GM12878 (cell line): ENCODE measurements around the gene CFB. TPM values are rescaled to one million over a fixed set of nuclear protein-coding genes. Genes with fewer than 3 reads are reported as not detected.
A peak's percentile ranks its signal among the peaks of the same experiment; 100 is the strongest.

Experiments
- ASH2L ChIP-seq: fragments of 300-600, 200-600 bp; sonication (generic); IDR thresholded peaks from 2 replicates; pipeline ENCODE4 v1.6.1; 2017; ENCODE audit warnings: low read depth, mild to moderate bottlenecking, borderline replicate concordance
- BACH1 ChIP-seq: fragments of 450-650 bp; IDR thresholded peaks from 2 replicates; pipeline ENCODE4 v1.6.1; 2017; ENCODE audit warnings: mild to moderate bottlenecking, borderline replicate concordance
- CBX5 ChIP-seq: sonication (generic); IDR thresholded peaks from 2 replicates; pipeline ENCODE4 v1.6.1; 2016; ENCODE audit warnings: low read depth, moderate library complexity, mild to moderate bottlenecking, inconsistent platforms
- CHD1 ChIP-seq: IDR thresholded peaks from 2 replicates; pipeline ENCODE4 v1.6.1; 2012; ENCODE audit warnings: low read depth, low read length, improper control_type of control experiment
- GATAD2B ChIP-seq: fragments of 450-650 bp; conservative IDR thresholded peaks from 2 replicates; pipeline ENCODE4 v1.6.1; 2017; ENCODE audit warnings: low read depth, mild to moderate bottlenecking, moderate library complexity
- HDAC6 ChIP-seq: fragments of 200-600 bp; sonication (generic); IDR thresholded peaks from one replicate; pipeline ENCODE4 v1.8.0; 2017; ENCODE audit warnings: antibody characterized with exemption; ENCODE audit not compliant: unreplicated experiment
- LARP7 ChIP-seq: fragments of 450-650 bp; IDR thresholded peaks from 2 replicates; pipeline ENCODE4 v1.6.1; 2017; ENCODE audit warnings: mild to moderate bottlenecking
- MXI1 ChIP-seq: fragments of 150-350 bp; IDR thresholded peaks from 2 replicates; pipeline ENCODE4 v1.6.1; 2011; ENCODE audit warnings: low read depth, mild to moderate bottlenecking, inconsistent platforms, low read length, improper control_type of control experiment
- MYC ChIP-seq: IDR thresholded peaks from 2 replicates; pipeline ENCODE4 v1.6.1; 2011; ENCODE audit warnings: mild to moderate bottlenecking, low read length, moderate library complexity, inconsistent platforms; ENCODE audit not compliant: insufficient read depth, insufficient replicate concordance, insufficient read length, severe bottlenecking
- NBN ChIP-seq: fragments of 450-650 bp; IDR thresholded peaks from 2 replicates; pipeline ENCODE4 v1.6.1; 2016
- PML ChIP-seq: IDR thresholded peaks from 2 replicates; pipeline ENCODE4 v1.6.1; 2012; ENCODE audit warnings: low read length, inconsistent platforms
- POLR2AphosphoS2 ChIP-seq: IDR thresholded peaks from 2 replicates; pipeline ENCODE4 v1.6.1; 2011; ENCODE audit warnings: low read depth, mild to moderate bottlenecking, low read length, improper control_type of control experiment, moderate library complexity
- POU2F2 ChIP-seq: IDR thresholded peaks from 3 replicates; pipeline ENCODE4 v1.6.1; 2011; ENCODE audit warnings: low read depth, mild to moderate bottlenecking, low read length, borderline replicate concordance
- SMAD1 ChIP-seq: fragments of 450-650 bp; IDR thresholded peaks from 2 replicates; pipeline ENCODE4 v1.6.1; 2018; ENCODE audit warnings: mild to moderate bottlenecking, low read depth; ENCODE audit not compliant: partially characterized antibody
- ZNF384 ChIP-seq: IDR thresholded peaks from 2 replicates; pipeline ENCODE4 v1.6.1; 2012; ENCODE audit warnings: low read depth, mild to moderate bottlenecking, low read length, improper control_type of control experiment, borderline replicate concordance
- ZZZ3 ChIP-seq: IDR thresholded peaks from 2 replicates; pipeline ENCODE4 v1.6.1; 2011; ENCODE audit warnings: low read depth; ENCODE audit not compliant: control insufficient read depth, insufficient read length
- polyA plus RNA-seq, 11 experiments: library from polyadenylated mRNA; depleted of rRNA in 4 of 11; unstranded in 6 of 11; stranded (reverse) in 5 of 11; fragments of >200 nt; fragmentation: Nextera tagmentation in 4 of 11; fragmentation: Illumina TruSeq in 1 of 11; extraction: Ambion mirVana in 4 of 11; extraction: Trizol in 1 of 11; gene quantifications; 1 replicate in 1 of 11; 2 replicates in 10 of 11; pipeline versions ENCODE4 v1.2.1 to v1.2.3, GENCODE V29; 2011 to 2016; ENCODE audit warnings: inconsistent platforms in 2 of 11, missing spikeins in 2 of 11, low read depth in 1 of 11
- total RNA-seq, 4 experiments: library from RNA; depleted of rRNA in 3 of 4; stranded (reverse); fragments of >200 nt in 3 of 4; fragmentation: Illumina TruSeq in 1 of 4; extraction: Trizol in 1 of 4; gene quantifications; 2 replicates each; pipeline versions ENCODE4 v1.2.1 to v1.2.3, GENCODE V29; 2013 to 2021
- TF ChIP-seq, protein P1 (sequence below): fragments of 450-650 bp; IDR thresholded peaks from 2 replicates; pipeline ENCODE4 v1.6.1; 2017; ENCODE audit warnings: mild to moderate bottlenecking, moderate library complexity
- TF ChIP-seq, protein P2 (sequence below): fragments of 450-650 bp; IDR thresholded peaks from 2 replicates; pipeline ENCODE4 v1.6.1; 2017; ENCODE audit warnings: mild to moderate bottlenecking, moderate library complexity
- TF ChIP-seq, protein P3 (sequence below): IDR thresholded peaks from 2 replicates; pipeline ENCODE4 v1.6.1; 2011; ENCODE audit warnings: borderline replicate concordance, low read depth, mild to moderate bottlenecking, moderate library complexity, low read length; ENCODE audit not compliant: insufficient read depth, poor library complexity, severe bottlenecking

Gene CFB
- total and polyA plus RNA-seq, 10 of the 15 experiments (the other 5 are each of a cell fraction or from before 2014, with no cell fraction given), result 0.09 to 1.7 (median 0.44) TPM; not detected in 7

DNA sequence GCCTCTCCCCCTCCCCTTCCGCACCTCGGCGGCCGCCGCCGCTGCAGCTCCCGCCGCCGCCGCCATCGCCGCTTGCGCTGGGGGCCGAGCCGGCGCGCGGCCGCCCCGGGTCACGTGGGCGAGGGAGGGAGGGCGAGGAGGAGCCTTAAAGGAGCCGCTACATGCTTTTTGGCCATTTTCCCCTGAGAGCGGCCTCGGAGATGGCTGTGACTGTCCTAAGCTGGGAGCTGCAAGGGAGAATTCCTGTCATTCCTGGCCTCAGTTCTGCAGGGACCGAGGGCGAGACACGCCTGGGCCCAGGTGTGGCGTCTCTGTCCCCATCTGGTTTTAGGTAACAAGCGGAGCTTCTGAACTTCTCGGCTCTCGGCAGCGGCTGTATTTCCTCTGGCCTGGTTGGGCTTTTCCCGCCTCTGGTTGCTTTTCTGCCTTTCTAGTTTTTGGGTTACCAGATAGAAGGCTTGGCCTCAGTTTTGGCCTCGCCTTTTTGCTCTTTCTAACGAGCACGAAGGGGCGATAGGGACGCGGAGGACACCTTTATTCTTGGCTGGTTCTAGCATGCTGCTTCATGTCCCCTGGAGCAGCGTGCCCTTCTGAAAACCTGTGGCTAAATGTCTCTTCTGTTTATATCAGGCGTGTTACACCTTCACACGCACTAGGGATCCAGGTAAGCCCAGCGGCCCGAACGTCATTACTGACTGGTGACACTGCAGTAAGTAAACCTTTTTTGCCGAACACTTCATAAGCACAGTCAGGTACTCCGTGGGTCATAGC is 48.1 kb upstream of the CFB start, which contains the start of gene EHMT2 (continued):
- TF ChIP-seq PML (no peak), POLR2AphosphoS2 (0 out of 2 replicates have a peak, but pooled peaks have one; percentile 23), ZZZ3 (no peak), HDAC6 (no peak), ASH2L (no peak), MYC (no peak), MXI1 (peak; percentile 5; the same call in 1 of the 2 replicates), POU2F2 (0 out of 3 replicates have a peak, but pooled peaks have one; percentile 7), BACH1 (no peak; the same call in 1 of the 2 replicates), LARP7 (peak; percentile 35; the same call in 1 of the 2 replicates), SMAD1 (no peak), CHD1 (no peak), ZNF384 (no peak), CBX5 (no peak), GATAD2B (no peak), NBN (0 out of 2 replicates have a peak, but pooled peaks have one; percentile 17)
- TF ChIP-seq, protein P1, sequence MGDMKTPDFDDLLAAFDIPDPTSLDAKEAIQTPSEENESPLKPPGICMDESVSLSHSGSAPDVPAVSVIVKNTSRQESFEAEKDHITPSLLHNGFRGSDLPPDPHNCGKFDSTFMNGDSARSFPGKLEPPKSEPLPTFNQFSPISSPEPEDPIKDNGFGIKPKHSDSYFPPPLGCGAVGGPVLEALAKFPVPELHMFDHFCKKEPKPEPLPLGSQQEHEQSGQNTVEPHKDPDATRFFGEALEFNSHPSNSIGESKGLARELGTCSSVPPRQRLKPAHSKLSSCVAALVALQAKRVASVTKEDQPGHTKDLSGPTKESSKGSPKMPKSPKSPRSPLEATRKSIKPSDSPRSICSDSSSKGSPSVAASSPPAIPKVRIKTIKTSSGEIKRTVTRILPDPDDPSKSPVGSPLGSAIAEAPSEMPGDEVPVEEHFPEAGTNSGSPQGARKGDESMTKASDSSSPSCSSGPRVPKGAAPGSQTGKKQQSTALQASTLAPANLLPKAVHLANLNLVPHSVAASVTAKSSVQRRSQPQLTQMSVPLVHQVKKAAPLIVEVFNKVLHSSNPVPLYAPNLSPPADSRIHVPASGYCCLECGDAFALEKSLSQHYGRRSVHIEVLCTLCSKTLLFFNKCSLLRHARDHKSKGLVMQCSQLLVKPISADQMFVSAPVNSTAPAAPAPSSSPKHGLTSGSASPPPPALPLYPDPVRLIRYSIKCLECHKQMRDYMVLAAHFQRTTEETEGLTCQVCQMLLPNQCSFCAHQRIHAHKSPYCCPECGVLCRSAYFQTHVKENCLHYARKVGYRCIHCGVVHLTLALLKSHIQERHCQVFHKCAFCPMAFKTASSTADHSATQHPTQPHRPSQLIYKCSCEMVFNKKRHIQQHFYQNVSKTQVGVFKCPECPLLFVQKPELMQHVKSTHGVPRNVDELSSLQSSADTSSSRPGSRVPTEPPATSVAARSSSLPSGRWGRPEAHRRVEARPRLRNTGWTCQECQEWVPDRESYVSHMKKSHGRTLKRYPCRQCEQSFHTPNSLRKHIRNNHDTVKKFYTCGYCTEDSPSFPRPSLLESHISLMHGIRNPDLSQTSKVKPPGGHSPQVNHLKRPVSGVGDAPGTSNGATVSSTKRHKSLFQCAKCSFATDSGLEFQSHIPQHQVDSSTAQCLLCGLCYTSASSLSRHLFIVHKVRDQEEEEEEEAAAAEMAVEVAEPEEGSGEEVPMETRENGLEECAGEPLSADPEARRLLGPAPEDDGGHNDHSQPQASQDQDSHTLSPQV, result no peak
- TF ChIP-seq, protein P2, sequence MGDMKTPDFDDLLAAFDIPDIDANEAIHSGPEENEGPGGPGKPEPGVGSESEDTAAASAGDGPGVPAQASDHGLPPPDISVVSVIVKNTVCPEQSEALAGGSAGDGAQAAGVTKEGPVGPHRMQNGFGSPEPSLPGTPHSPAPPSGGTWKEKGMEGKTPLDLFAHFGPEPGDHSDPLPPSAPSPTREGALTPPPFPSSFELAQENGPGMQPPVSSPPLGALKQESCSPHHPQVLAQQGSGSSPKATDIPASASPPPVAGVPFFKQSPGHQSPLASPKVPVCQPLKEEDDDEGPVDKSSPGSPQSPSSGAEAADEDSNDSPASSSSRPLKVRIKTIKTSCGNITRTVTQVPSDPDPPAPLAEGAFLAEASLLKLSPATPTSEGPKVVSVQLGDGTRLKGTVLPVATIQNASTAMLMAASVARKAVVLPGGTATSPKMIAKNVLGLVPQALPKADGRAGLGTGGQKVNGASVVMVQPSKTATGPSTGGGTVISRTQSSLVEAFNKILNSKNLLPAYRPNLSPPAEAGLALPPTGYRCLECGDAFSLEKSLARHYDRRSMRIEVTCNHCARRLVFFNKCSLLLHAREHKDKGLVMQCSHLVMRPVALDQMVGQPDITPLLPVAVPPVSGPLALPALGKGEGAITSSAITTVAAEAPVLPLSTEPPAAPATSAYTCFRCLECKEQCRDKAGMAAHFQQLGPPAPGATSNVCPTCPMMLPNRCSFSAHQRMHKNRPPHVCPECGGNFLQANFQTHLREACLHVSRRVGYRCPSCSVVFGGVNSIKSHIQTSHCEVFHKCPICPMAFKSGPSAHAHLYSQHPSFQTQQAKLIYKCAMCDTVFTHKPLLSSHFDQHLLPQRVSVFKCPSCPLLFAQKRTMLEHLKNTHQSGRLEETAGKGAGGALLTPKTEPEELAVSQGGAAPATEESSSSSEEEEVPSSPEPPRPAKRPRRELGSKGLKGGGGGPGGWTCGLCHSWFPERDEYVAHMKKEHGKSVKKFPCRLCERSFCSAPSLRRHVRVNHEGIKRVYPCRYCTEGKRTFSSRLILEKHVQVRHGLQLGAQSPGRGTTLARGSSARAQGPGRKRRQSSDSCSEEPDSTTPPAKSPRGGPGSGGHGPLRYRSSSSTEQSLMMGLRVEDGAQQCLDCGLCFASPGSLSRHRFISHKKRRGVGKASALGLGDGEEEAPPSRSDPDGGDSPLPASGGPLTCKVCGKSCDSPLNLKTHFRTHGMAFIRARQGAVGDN, result no peak
- TF ChIP-seq, protein P3, sequence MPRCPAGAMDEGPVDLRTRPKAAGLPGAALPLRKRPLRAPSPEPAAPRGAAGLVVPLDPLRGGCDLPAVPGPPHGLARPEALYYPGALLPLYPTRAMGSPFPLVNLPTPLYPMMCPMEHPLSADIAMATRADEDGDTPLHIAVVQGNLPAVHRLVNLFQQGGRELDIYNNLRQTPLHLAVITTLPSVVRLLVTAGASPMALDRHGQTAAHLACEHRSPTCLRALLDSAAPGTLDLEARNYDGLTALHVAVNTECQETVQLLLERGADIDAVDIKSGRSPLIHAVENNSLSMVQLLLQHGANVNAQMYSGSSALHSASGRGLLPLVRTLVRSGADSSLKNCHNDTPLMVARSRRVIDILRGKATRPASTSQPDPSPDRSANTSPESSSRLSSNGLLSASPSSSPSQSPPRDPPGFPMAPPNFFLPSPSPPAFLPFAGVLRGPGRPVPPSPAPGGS, result no peak
